Hepatocyte (in vitro differentiated cells): ENCODE measurements around the gene OXER1.

ENCODE experiments used
- CTCF ChIP-seq: fragments of 200-600 bp; sonication (generic); IDR thresholded peaks from 2 replicates; pipeline ENCODE4 v1.5.1; 2016; ENCODE audit warnings: antibody characterized with exemption, mild to moderate bottlenecking; ENCODE audit not compliant: poor library complexity
- EZH2phosphoT487 ChIP-seq: fragments of 200-600 bp; sonication (generic); IDR thresholded peaks from one replicate; pipeline ENCODE4 v1.6.1; 2018; ENCODE audit warnings: antibody characterized with exemption, mild to moderate bottlenecking, low read depth, moderate library complexity; ENCODE audit not compliant: unreplicated experiment, severe bottlenecking

GRCh38 chr2:42795275-42795674, 31.3 kb upstream of the OXER1 start:
- TF ChIP-seq CTCF (no peak), EZH2phosphoT487 (no peak)
